DMS153 treated with DMSO at 0.1 percent for 48 hours (cell line): Measurements from ENCODE around the gene COX6B2.
"Not testable (repeated sequence)": the region's sequence is repeated elsewhere in the genome, so short reads cannot be mapped to it uniquely, and the experiment has no call there.

Experiments
- DNase-seq: peaks from one replicate; lab custom pipeline; 2025; ENCODE audit not compliant: unreplicated experiment; lab: John Stamatoyannopoulos, UW

COX6B2 gene

GRCh38 chr19:55354698-55355212, at the start of gene COX6B2:
COX6B2 (minus strand) TSS chr19:55354719; CDS start chr19:55354521, 198 bp downstream.
- no peak for DNase-seq

GRCh38 chr19:55402509-55402908, 48.0 kb upstream of the COX6B2 start:
- DNase-seq = no peak

- not testable (repeated sequence) for DNase-seq
Measured at GRCh38 chr19:55401390-55401789, 46.9 kb upstream of the COX6B2 start.

GRCh38 chr19:55400281-55401087, 46.0 kb upstream of the COX6B2 start:
- DNase-seq = no peak

- no peak for DNase-seq
Measured at GRCh38 chr19:55398200-55398925, 43.8 kb upstream of the COX6B2 start.

- DNase-seq = no peak
Measured at GRCh38 chr19:55392820-55393761, 38.6 kb upstream of the COX6B2 start.

GRCh38 chr19:55391702-55392615, 37.4 kb upstream of the COX6B2 start:
- no peak for DNase-seq

- DNase-seq = no peak
Measured at GRCh38 chr19:55391191-55391670, 36.7 kb upstream of the COX6B2 start.

GRCh38 chr19:55390461-55390880, 36.0 kb upstream of the COX6B2 start:
- DNase-seq = no peak

- no peak for DNase-seq
Measured at GRCh38 chr19:55389386-55390317, 35.1 kb upstream of the COX6B2 start.

- no peak for DNase-seq
Measured at GRCh38 chr19:55387736-55388497, 33.4 kb upstream of the COX6B2 start.

- DNase-seq = no peak
Measured at GRCh38 chr19:55386493-55386971, 32.0 kb upstream of the COX6B2 start.

- DNase-seq = peak; percentile 96
Measured at GRCh38 chr19:55385724-55386492, 31.4 kb upstream of the COX6B2 start, which contains the start of gene RPL28. RPL28 (plus strand) TSS chr19:55385932; CDS start chr19:55386358, 426 bp downstream.

GRCh38 chr19:55384920-55385723, 30.6 kb upstream of the COX6B2 start:
- DNase-seq = peak; percentile 92

- DNase-seq = no peak
Measured at GRCh38 chr19:55384131-55384919, 29.8 kb upstream of the COX6B2 start, which contains the start of gene TMEM238. TMEM238 (minus strand) TSS chr19:55384292; CDS start chr19:55384259, 33 bp downstream.
